ENCODE measurements around the gene STK26.

GRCh38 chrX:132059973-132060540, 37.0 kb downstream of the STK26 start:
- TF ChIP-seq CTCF (IDR thresholded peaks at IDR 0.05) (no peak), POLR2A (IDR thresholded peaks at IDR 0.05) (no peak), POLR2AphosphoS5 (IDR thresholded peaks at IDR 0.05) (no peak)

All from gastroesophageal sphincter (tissue), 3 donors.